Colonic mucosa (tissue), 4 donors: ENCODE data around the gene PIP4K2B. TPM values are rescaled to one million over a fixed set of nuclear protein-coding genes. Genes with fewer than 3 reads are reported as not detected.
A peak's percentile ranks its signal among the peaks of the same experiment; 100 is the strongest.

ENCODE experiments used
- DNase-seq: peaks from one replicate; pipeline ENCODE4 v3.0.0-alpha.2; 2020
- H3K27ac ChIP-seq: fragments of 200-600 bp; one replicate; pipeline ENCODE4 v1.8.0; 2021
- H3K27me3 ChIP-seq: fragments of 200-600 bp; one replicate; pipeline ENCODE4 v1.8.0; 2021
- H3K36me3 ChIP-seq: fragments of 200-600 bp; one replicate; pipeline ENCODE4 v1.8.0; 2021
- H3K4me1 ChIP-seq: fragments of 200-600 bp; one replicate; pipeline ENCODE4 v1.8.0; 2021; ENCODE audit warnings: mild to moderate bottlenecking
- H3K4me3 ChIP-seq: fragments of 200-600 bp; one replicate; pipeline ENCODE4 v1.8.0; 2021
- H3K9ac ChIP-seq, 2 donors: one replicate each; pipeline ENCODE4 v1.7.0; 2013; ENCODE audit warnings: control low read depth in 2 of 2, low read depth in 2 of 2, low read length in 2 of 2
- H3K9me3 ChIP-seq: fragments of 200-600 bp; one replicate; pipeline ENCODE4 v1.8.0; 2021
- intact Hi-C: fragments of 100-400 bp; cut with DNase I; formaldehyde crosslinking; loops from one replicate; pipeline ENCODE4 v1.14.1; 2022
- total RNA-seq, 2 donors: library from RNA; stranded (reverse); fragmentation: NEBNext Ultra II Directional in 1 of 2; extraction: Animal tissue kit (Norgen Biotek cat#: 25700) in 1 of 2; gene quantifications; one replicate each; pipeline ENCODE4 v1.2.1, GENCODE V29; 2021
- TF ChIP-seq, protein P1 (sequence below): fragments of 200-600 bp; IDR thresholded peaks from one replicate; pipeline ENCODE4 v1.8.0; 2022; ENCODE audit warnings: antibody characterized with exemption, mild to moderate bottlenecking
- donor health status: healthy.
- donor health status: DM: no; HTN: no; CAD: no.
- donor health status: DM: no; HTN: no; CAD: no.

Gene PIP4K2B
- total RNA-seq, 2 donors from 2014 or later: 16.8 to 19.6 TPM

DNA sequence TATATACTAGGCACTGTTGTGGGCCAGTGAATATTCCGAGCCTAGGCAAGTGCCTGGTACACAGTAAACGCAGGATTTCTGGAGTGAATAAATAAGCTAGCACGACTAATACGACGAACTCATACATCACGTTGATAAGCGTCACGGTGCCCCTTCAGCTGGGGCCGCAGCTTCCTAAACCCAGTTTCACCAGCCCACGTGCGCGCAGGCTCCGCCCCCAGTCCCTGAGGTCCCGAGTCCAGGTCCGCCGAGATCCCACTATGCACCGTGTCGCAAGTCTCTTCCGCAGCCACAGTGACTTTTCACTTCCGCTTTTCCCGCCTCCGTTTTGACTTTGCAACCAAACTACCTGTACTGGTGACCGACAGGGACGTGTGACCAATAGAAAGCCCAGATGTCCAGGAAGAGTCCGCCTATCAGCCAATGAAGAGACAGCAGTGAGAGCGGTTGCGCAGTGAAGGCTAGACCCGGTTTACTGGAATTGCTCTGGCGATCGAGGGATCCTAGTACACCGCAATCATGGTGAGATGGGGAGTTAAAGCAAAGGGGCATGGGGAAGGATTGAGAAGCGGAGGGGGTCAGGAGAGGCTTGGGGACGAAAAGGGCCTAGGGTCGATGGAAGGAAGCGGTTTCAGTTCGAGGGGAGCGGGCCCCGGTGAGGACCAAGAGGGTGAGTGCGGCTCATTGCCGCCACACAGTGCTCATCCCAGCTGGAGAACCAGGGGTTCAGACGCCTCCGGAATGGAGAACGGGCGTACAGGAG, 46.9 kb downstream of the PIP4K2B start, which contains the start of gene PSMB3:
Gene PSMB3 (plus strand): TSS at position 434 of the 763 bp plus-strand sequence. CDS start 86 bp downstream, at position 520.
- Histone ChIP-seq H3K27me3 (no peaks in the 10 kb centered on the region), H3K36me3 (peaks cover 10% of the 10 kb centered on the region), H3K27ac (peak within 1 kb of the TSS; percentile 86), H3K9ac (peak within 1 kb of the TSS; percentile 93 to 95), H3K4me1 (peaks cover 15% of the 10 kb centered on the region), H3K4me3 (peak within 1 kb of the TSS; percentile 80), H3K9me3 (no peaks in the 10 kb centered on the region)
- TF ChIP-seq, protein P1, sequence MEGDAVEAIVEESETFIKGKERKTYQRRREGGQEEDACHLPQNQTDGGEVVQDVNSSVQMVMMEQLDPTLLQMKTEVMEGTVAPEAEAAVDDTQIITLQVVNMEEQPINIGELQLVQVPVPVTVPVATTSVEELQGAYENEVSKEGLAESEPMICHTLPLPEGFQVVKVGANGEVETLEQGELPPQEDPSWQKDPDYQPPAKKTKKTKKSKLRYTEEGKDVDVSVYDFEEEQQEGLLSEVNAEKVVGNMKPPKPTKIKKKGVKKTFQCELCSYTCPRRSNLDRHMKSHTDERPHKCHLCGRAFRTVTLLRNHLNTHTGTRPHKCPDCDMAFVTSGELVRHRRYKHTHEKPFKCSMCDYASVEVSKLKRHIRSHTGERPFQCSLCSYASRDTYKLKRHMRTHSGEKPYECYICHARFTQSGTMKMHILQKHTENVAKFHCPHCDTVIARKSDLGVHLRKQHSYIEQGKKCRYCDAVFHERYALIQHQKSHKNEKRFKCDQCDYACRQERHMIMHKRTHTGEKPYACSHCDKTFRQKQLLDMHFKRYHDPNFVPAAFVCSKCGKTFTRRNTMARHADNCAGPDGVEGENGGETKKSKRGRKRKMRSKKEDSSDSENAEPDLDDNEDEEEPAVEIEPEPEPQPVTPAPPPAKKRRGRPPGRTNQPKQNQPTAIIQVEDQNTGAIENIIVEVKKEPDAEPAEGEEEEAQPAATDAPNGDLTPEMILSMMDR: no peak
- DNase-seq: peak; percentile 99
- intact Hi-C loops: no loop called here

DNA sequence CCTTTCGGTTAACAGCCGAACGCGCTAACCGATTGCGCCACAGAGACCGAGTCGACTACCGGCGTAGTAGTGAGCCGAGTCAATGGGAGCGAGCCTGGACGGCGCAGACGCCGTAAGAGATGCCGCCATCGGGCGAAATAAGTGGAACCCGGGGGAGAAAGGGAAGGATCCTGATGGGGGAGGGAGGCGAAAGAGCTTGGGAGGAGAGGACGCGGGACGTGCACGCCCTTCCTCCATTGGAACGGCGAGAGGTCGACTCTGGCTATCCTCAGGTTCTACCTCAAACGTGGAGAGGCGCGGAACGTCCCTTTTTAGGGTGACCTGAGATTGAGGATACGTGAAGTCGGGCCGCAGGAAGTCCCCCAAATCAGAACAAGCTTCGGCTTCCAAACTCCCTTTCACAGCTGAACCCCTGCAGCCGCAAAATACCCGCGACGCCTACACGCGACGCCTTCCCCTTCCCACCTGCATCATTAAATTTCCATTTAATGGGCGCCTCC, 47.5 kb downstream of the PIP4K2B start:
- intact Hi-C loops: no loop called here
- peak; percentile 87 for DNase-seq
- Histone ChIP-seq H3K36me3 (peaks cover 10% of the 10 kb centered on the region), H3K27me3 (no peaks in the 10 kb centered on the region), H3K4me1 (peaks cover 15% of the 10 kb centered on the region), H3K4me3 (peak overlapping the region; percentile 80), H3K27ac (peak overlapping the region; percentile 86), H3K9ac (peak overlapping the region; percentile 76 to 93), H3K9me3 (no peaks in the 10 kb centered on the region)
- TF ChIP-seq, protein P1: no peak

DNA sequence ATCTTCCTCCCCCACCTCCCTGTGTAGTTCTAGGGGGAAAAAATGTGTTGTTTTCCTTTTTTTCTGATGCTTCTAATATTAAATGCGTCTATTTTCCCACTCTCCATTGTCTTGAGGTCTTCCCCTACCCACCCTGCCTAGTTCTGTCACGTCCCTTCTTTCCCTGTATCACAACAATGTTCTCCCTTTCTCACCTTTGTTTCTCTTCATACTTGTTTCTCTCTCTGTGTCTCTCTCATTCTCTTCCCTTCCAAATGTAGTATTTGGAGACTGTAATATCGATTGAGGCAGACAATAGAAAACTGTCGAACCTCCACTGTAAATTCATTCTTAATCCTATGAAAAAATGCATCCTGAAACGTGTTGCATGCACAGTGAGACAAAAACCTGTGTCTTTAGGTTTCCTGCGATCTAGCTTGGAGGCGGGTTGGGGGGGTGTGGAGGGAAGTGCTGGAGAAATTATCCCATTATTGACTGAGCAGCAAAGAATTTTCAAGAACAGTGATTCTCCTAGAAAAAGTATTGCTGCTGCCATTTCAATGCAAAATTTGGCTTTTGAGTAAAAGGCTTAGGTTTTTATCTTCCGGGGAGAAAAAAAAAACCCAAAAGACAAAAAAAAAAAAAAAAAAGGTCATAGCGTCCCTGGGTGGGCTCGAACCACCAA, 48.1 kb downstream of the PIP4K2B start:
- Histone ChIP-seq H3K4me1 (peaks cover 15% of the 10 kb centered on the region), H3K36me3 (peaks cover 6% of the 10 kb centered on the region), H3K27ac (peak overlapping the region; percentile 86), H3K9me3 (no peaks in the 10 kb centered on the region), H3K27me3 (no peaks in the 10 kb centered on the region), H3K9ac (peak overlapping the region in 1 of 2 donors; percentile 93), H3K4me3 (peak overlapping the region; percentile 80)
- DNase-seq: peak; percentile 55
- intact Hi-C loops: no loop called here
- TF ChIP-seq, protein P1: no peak

DNA sequence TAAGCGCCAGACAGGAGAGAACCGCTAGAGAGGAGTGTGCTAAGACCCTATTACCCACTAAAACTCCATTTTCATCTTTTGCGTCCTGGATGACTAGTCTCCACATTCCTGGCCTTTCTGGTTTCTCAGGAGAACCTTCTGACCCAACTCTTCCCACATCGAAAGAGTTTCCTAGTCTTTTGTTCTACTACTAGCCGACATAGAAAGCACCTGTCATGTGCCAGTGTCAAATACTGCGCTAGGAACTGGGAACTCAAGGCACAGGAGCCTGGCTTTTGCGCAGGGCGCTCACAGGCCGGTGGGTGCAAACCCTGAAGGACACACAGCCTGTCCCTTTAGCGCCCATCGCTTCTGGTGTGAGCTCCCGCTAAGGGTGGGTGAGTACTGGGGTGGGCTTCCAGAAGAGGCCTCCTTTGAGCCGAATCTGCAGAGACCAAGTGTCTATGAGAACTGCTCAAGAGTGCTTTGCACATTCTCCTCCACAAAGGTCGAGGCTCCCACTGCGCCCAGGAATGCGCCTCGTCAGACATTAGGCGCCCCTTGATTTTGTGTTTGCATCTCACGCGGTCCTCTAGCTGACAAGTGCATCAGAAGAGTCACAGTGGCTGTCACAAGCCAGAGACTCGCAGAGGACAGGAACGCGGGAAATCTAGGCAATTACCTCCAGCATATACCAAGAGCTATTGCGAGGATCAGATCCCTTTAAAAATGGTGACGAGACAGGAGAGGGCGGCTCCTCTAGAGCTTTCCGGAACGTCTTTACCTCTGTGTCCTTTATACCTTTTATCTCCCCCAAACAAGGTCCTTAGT, 48.8 kb downstream of the PIP4K2B start:
- intact Hi-C loops: no loop called here
- TF ChIP-seq, protein P1: no peak
- peaks cover 15% of the 10 kb centered on the region for H3K4me1 ChIP-seq
- H3K27me3 ChIP-seq: no peaks in the 10 kb centered on the region
- DNase-seq: peak; percentile 63
- no peaks in the 10 kb centered on the region for H3K9me3 ChIP-seq
- H3K9ac ChIP-seq: peak overlapping the region; percentile 67 to 93
- H3K4me3 ChIP-seq: peak overlapping the region; percentile 80
- H3K36me3 ChIP-seq: no peaks in the 10 kb centered on the region
- H3K27ac ChIP-seq: peak overlapping the region; percentile 86

DNA sequence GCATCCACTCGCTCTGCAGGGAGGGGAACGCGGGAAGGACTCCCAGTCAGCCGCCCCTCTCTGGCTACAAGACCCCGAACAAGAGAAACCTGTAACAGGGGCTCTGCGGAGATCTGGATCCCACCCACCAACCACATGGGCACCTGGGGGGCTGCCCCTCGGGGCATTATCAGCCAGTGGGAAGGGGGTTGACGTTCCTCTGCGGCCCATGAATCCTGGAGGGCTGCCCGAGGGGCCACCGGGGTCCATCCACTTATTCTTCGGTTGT, 49.4 kb downstream of the PIP4K2B start:
- Histone ChIP-seq H3K4me3 (peak overlapping the region; percentile 80), H3K9me3 (no peaks in the 10 kb centered on the region), H3K27me3 (no peaks in the 10 kb centered on the region), H3K36me3 (no peaks in the 10 kb centered on the region), H3K4me1 (peaks cover 15% of the 10 kb centered on the region), H3K9ac (peak overlapping the region; percentile 67 to 93), H3K27ac (peak overlapping the region; percentile 86)
- TF ChIP-seq, protein P1: no peak
- DNase-seq: no peak
- intact Hi-C loops: no loop called here
